IgD-negative memory B cell (primary cell): Measurements from ENCODE around the gene SIK3. TPM values are rescaled to one million over a fixed set of nuclear protein-coding genes. Genes with fewer than 3 reads are reported as not detected.
A peak's percentile ranks its signal among the peaks of the same experiment; 100 is the strongest.

ENCODE experiments used
- H3K27ac Mint-ChIP-seq, 3 donors: one replicate each; pipeline ENCODE4 v1.8.0; 2020 to 2022; ENCODE audit warnings: mild to moderate bottlenecking in 3 of 3, mixed read lengths in 3 of 3, moderate library complexity in 1 of 3
- H3K27me3 Mint-ChIP-seq: one replicate; pipeline ENCODE4 v1.8.0; 2021; ENCODE audit warnings: mixed read lengths
- H3K36me3 Mint-ChIP-seq: one replicate; pipeline ENCODE4 v1.8.0; 2020; ENCODE audit warnings: mild to moderate bottlenecking, mixed read lengths
- H3K4me1 Mint-ChIP-seq, 3 donors: one replicate each; pipeline ENCODE4 v1.8.0; 2020 to 2022; ENCODE audit warnings: mixed read lengths in 3 of 3, mild to moderate bottlenecking in 1 of 3
- H3K4me3 Mint-ChIP-seq, 4 donors: one replicate each; pipeline ENCODE4 v1.8.0; 2020 to 2022; ENCODE audit warnings: mild to moderate bottlenecking in 4 of 4, mixed read lengths in 4 of 4, moderate library complexity in 3 of 4
- H3K9me3 Mint-ChIP-seq, 3 donors: one replicate each; pipeline ENCODE4 v1.8.0; 2020 to 2021; ENCODE audit warnings: mixed read lengths in 3 of 3, mild to moderate bottlenecking in 1 of 3
- polyA plus RNA-seq: library from polyadenylated mRNA; unstranded; fragments of 300-500 nt; fragmentation: Illumina TruSeq; gene quantifications from one replicate; pipeline ENCODE4 v1.2.3, GENCODE V29; 2021

The SIK3 gene
- polyA plus RNA-seq, 1 donor from 2014 or later, result 25.1 TPM

GRCh38 chr11:117005758-117006157 lies 92.5 kb downstream of the SIK3 start:
- H3K9me3 Mint-ChIP-seq, result no peaks in the 10 kb centered on the region
- H3K4me1 Mint-ChIP-seq, result peaks cover 43 to 58% (median 50%) of the 10 kb centered on the region in 3 donors
- peak overlapping the region in 2 of 3 donors; percentile 0 to 84 for H3K27ac Mint-ChIP-seq
- H3K4me3 Mint-ChIP-seq, result peak overlapping the region in 2 of 4 donors; percentile 10 to 43
- peaks cover 5% of the 10 kb centered on the region for H3K36me3 Mint-ChIP-seq
- H3K27me3 Mint-ChIP-seq, result no peaks in the 10 kb centered on the region

DNA sequence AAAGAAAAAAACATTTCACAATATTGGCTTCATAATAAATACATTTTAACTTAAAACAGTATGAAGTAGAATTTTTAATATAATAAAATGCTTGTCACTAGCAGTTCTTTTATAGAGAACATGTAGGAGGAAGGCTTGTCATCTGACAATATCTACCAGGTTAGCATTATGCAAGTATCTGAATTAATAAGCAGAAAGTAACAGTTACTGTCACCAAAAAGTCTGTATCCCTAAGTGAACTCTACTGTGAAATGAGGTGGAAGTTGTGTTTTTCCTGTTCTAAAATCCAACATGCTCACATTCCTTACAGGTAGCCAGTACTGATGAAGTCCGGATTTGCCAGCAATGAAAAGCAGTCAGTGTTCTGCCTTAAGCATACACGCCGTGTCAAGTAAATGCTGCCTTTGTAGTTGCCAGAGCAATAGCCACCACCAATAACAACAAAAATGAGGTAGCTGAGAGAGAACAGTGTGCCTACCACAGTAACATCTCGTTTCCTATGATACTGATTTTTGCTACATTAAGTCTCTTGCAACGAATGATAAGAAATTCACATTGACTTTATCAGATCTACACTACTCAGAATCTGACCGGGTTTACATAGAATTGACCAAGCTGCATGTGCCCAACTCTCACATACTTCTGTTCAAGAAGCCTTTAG lies 95.5 kb downstream of the SIK3 start:
- Mint-ChIP-seq H3K27ac (no peak overlapping the region), H3K4me3 (no peak overlapping the region), H3K9me3 (no peaks in the 10 kb centered on the region), H3K36me3 (peaks cover 7% of the 10 kb centered on the region), H3K4me1 (peaks cover 51 to 62% (median 54%) of the 10 kb centered on the region in 3 donors), H3K27me3 (no peaks in the 10 kb centered on the region)

GRCh38 chr11:117000014-117000737 lies 98.1 kb downstream of the SIK3 start:
- H3K36me3 Mint-ChIP-seq, result peaks cover 4% of the 10 kb centered on the region
- no peaks in the 10 kb centered on the region for H3K27me3 Mint-ChIP-seq
- no peaks in the 10 kb centered on the region for H3K9me3 Mint-ChIP-seq
- H3K4me3 Mint-ChIP-seq, result peak overlapping the region in 1 of 4 donors; percentile 50
- H3K27ac Mint-ChIP-seq, result peak overlapping the region in 1 of 3 donors; percentile 24
- peaks cover 43 to 60% (median 59%) of the 10 kb centered on the region in 3 donors for H3K4me1 Mint-ChIP-seq

- H3K4me1 Mint-ChIP-seq, result peaks cover 45 to 57% (median 56%) of the 10 kb centered on the region in 3 donors
- no peak overlapping the region for H3K4me3 Mint-ChIP-seq
- H3K36me3 Mint-ChIP-seq, result peaks cover 4% of the 10 kb centered on the region
- H3K27me3 Mint-ChIP-seq, result no peaks in the 10 kb centered on the region
- H3K9me3 Mint-ChIP-seq, result no peaks in the 10 kb centered on the region
- H3K27ac Mint-ChIP-seq, result peak overlapping the region in 2 of 3 donors; percentile 8 to 59
These were observed 101.2 kb downstream of the SIK3 start for GRCh38 chr11:116997071-116997470.

- Mint-ChIP-seq H3K4me1 (peaks cover 38 to 55% (median 55%) of the 10 kb centered on the region in 3 donors), H3K27me3 (no peaks in the 10 kb centered on the region), H3K4me3 (peak overlapping the region in 1 of 4 donors; percentile 23), H3K36me3 (peaks cover 8% of the 10 kb centered on the region), H3K27ac (peak overlapping the region; percentile 21 to 76 (median 49)), H3K9me3 (no peaks in the 10 kb centered on the region)
These were observed 104.0 kb downstream of the SIK3 start for GRCh38 chr11:116994195-116994594.

DNA sequence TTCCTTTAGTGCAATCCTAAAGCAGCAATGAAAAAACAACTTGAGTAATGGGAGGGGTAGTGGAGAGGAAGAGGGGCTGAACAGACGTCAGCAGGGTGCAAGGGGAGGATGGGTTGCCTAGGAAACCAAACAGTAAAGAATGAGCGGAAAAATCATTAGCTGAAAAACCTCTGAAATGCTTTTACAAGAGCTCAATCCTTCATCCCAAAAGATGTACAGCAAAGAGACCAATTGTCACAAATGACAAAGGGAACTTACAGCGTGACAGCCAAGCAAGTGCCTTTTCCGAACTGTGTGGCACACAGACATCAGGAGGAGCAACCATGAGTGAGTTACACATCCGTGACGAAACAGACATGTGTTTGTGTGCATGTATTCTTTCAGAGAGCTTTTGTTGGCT lies 104.6 kb downstream of the SIK3 start:
- no peaks in the 10 kb centered on the region for H3K27me3 Mint-ChIP-seq

DNA sequence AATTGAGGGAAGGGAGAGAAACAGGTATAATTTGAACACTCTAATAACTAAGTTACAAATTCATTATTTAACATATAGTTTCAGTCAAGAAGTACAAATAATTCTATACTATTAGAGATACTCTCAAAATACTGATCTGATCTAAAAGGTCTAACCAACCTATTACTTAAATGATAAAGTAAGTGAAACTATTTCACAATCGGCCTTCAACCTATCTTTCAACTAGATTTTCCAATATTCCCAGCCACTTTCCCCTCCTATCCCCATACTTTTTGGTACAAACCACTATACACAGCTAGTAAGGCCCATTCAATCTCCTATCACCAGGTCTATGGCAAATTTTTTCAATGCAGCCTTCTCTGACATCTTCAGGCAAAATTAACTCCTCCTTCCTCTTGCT lies 106.7 kb downstream of the SIK3 start:
- H3K36me3 Mint-ChIP-seq, result peaks cover 6% of the 10 kb centered on the region
- H3K4me3 Mint-ChIP-seq, result no peak overlapping the region
- H3K27ac Mint-ChIP-seq, result peak overlapping the region in 1 of 3 donors; percentile 95
- H3K9me3 Mint-ChIP-seq, result no peaks in the 10 kb centered on the region
- H3K4me1 Mint-ChIP-seq, result peaks cover 53 to 66% (median 64%) of the 10 kb centered on the region in 3 donors
- H3K27me3 Mint-ChIP-seq, result no peaks in the 10 kb centered on the region

More for the DNA sequence above, 104.6 kb downstream of the SIK3 start:
- Mint-ChIP-seq H3K9me3 (no peaks in the 10 kb centered on the region), H3K27ac (peak overlapping the region; percentile 47 to 76 (median 61)), H3K4me1 (peaks cover 40 to 58% (median 58%) of the 10 kb centered on the region in 3 donors), H3K36me3 (peaks cover 8% of the 10 kb centered on the region), H3K4me3 (peak overlapping the region in 3 of 4 donors; percentile 5 to 84 (median 38))

GRCh38 chr11:116990811-116991210 lies 107.4 kb downstream of the SIK3 start:
- no peaks in the 10 kb centered on the region for H3K27me3 Mint-ChIP-seq
- H3K4me1 Mint-ChIP-seq, result peaks cover 60 to 73% (median 71%) of the 10 kb centered on the region in 3 donors
- H3K36me3 Mint-ChIP-seq, result peaks cover 6% of the 10 kb centered on the region
- no peaks in the 10 kb centered on the region for H3K9me3 Mint-ChIP-seq
- peak overlapping the region in 1 of 4 donors; percentile 19 for H3K4me3 Mint-ChIP-seq
- peak overlapping the region in 2 of 3 donors; percentile 79 to 90 for H3K27ac Mint-ChIP-seq

GRCh38 chr11:116990061-116990473 lies 108.2 kb downstream of the SIK3 start:
- Mint-ChIP-seq H3K36me3 (peaks cover 6% of the 10 kb centered on the region), H3K4me3 (peak overlapping the region in 1 of 4 donors; percentile 1), H3K27me3 (no peaks in the 10 kb centered on the region), H3K27ac (peak overlapping the region; percentile 64 to 90 (median 67)), H3K4me1 (peaks cover 61 to 74% (median 72%) of the 10 kb centered on the region in 3 donors), H3K9me3 (no peaks in the 10 kb centered on the region)

DNA sequence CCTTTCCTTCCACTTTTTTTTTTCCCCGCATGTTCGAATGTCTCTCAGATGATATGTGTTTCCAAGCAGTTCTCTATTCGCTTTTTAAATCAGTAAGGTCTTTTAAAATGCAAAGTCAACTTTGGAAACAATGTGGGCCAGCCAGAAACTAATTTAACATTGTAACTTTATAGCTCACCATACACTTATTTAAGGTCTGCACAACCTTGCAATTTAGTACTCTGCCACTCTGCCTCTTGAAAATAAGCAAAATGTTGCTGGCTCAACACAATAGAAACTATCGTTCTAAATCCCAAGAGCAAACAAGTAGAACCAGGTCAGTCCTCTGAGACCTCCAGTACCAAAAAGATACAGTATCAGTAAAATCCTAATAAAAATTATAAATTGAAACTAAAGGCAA lies 109.0 kb downstream of the SIK3 start:
- Mint-ChIP-seq H3K4me3 (peak overlapping the region in 3 of 4 donors; percentile 10 to 56 (median 39)), H3K9me3 (no peaks in the 10 kb centered on the region), H3K4me1 (peaks cover 62 to 76% (median 75%) of the 10 kb centered on the region in 3 donors), H3K27me3 (no peaks in the 10 kb centered on the region), H3K27ac (peak overlapping the region in 2 of 3 donors; percentile 67 to 90), H3K36me3 (peaks cover 6% of the 10 kb centered on the region)

DNA sequence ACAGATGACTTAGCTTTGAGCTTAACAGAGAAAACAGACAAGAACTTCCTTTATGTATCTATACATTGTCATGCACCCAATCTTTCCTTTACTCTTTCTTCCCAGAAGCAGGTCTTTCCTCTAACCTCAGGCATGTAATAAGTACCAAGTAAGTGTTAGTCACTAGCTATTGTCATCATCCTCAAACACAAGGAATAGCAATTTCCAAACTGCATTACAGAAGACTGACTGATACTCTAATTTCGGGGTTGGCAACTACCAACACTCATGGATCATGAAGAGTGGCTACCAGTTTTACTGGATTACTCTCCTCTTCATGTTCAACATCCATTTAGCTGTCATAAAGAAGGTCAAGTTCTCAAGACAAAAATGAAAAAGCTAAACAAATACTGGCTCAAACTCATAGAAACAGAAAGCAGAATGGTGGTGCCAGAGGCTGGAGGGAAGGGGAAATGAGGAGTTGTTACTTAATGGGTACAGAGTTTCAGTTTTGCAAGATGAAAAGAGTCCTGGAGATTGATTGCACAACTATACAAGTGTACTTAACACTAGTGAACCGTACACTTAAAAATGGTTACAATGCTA lies 111.6 kb downstream of the SIK3 start:
- no peaks in the 10 kb centered on the region for H3K9me3 Mint-ChIP-seq
- no peaks in the 10 kb centered on the region for H3K27me3 Mint-ChIP-seq
- peaks cover 62 to 70% (median 63%) of the 10 kb centered on the region in 3 donors for H3K4me1 Mint-ChIP-seq

GRCh38 chr11:116984589-116984988 lies 113.6 kb downstream of the SIK3 start:
- Mint-ChIP-seq H3K4me3 (no peak overlapping the region), H3K36me3 (peaks cover 2% of the 10 kb centered on the region), H3K4me1 (peaks cover 60 to 73% (median 61%) of the 10 kb centered on the region in 3 donors), H3K27me3 (no peaks in the 10 kb centered on the region), H3K9me3 (no peaks in the 10 kb centered on the region), H3K27ac (peak overlapping the region in 2 of 3 donors; percentile 19 to 40)

More for the DNA sequence above, 111.6 kb downstream of the SIK3 start:
- Mint-ChIP-seq H3K36me3 (peaks cover 6% of the 10 kb centered on the region), H3K27ac (peak overlapping the region; percentile 24 to 89 (median 48)), H3K4me3 (peak overlapping the region; percentile 9 to 87 (median 68))

GRCh38 chr11:116984186-116984585 lies 114.0 kb downstream of the SIK3 start:
- Mint-ChIP-seq H3K4me1 (peaks cover 56 to 73% (median 59%) of the 10 kb centered on the region in 3 donors), H3K27ac (peak overlapping the region; percentile 19 to 63 (median 40)), H3K27me3 (no peaks in the 10 kb centered on the region), H3K4me3 (no peak overlapping the region), H3K36me3 (peaks cover 2% of the 10 kb centered on the region), H3K9me3 (no peaks in the 10 kb centered on the region)

DNA sequence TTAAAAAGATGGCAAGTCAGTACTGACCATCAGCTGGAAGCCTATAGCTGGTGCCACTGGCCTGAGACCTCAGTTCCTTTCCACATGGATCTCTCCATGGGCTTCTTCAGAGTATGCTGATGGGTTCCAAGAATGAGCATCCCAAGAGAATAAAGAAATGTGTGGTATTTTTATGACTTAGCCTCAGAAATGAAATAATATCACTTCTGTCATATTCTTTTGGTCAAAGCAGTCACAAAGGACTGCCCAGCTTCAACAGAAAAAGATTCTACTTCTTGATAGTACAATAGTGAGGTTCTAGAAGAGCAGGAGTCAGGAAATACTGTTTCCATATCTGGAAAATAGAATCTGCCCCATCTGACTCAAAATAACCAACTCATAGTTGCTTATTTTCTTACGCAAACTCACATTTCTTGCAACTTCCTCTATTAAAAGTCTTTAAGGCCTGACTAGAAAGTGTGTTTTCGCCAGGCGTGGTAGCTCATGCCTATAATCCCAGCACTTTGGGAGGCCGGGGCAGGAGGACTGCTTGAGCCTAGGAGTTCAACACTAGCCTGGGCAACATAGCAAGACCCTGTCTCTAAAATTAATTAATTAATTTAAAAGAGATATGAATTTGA lies 116.9 kb downstream of the SIK3 start:
- Mint-ChIP-seq H3K4me1 (peaks cover 36 to 61% (median 44%) of the 10 kb centered on the region in 3 donors), H3K9me3 (no peaks in the 10 kb centered on the region), H3K27ac (peak overlapping the region; percentile 85 to 97 (median 95)), H3K4me3 (peak overlapping the region; percentile 56 to 94 (median 76)), H3K27me3 (no peaks in the 10 kb centered on the region), H3K36me3 (peaks cover 8% of the 10 kb centered on the region)
